Measurements from ENCODE around the gene RHCG. TPM values are rescaled to one million over a fixed set of nuclear protein-coding genes. Genes with fewer than 3 reads are reported as not detected.

RHCG gene
- total RNA-seq, 1 experiment from 2014 or later, result 3.0 TPM

- Histone ChIP-seq H3K27me3 (ENCODE audit: control insufficient read depth, insufficient read depth, low read length) (no peaks in the 10 kb centered on the region), H3K4me1 (ENCODE audit: control insufficient read depth, insufficient read depth, low read length) (peaks cover 8% of the 10 kb centered on the region; the same call in 1 of the 2 replicates), H3K4me3 (ENCODE audit: low read depth in 2 of 2, low read length in 2 of 2) (no peak overlapping the region), H3K27ac (ENCODE audit: low read length) (no peak overlapping the region), H3K9me3 (ENCODE audit: control insufficient read depth, insufficient read depth, low read depth, low read length) (no peaks in the 10 kb centered on the region), H3K36me3 (ENCODE audit: control insufficient read depth, insufficient read depth, low read length) (no peaks in the 10 kb centered on the region)
- no peak for DNase-seq (ENCODE audit: low read depth, low spot score)
- in situ Hi-C loops (cut with HindIII; ENCODE audit: low pct_unique_long_range_greater_than_20kb, low sequenced_read_pairs) (no loop called here), intact Hi-C loops (cut with micrococcal nuclease; ENCODE audit: unreplicated experiment) (no loop called here)
- ATAC-seq, result no peak
- TF ChIP-seq POLR2AphosphoS5 (IDR thresholded peaks at IDR 0.05; ENCODE audit: low read depth, low read length) (no peak), TCF7L2 (IDR thresholded peaks at IDR 0.05; ENCODE audit: low read depth, low read length) (no peak), CTCF (IDR thresholded peaks at IDR 0.05) (no peak), REST (IDR thresholded peaks at IDR 0.05; ENCODE audit: insufficient read depth in 1 of 2, low read depth in 2 of 2, low read length in 1 of 2) (no peak), SIN3A (IDR thresholded peaks at IDR 0.05; ENCODE audit: borderline replicate concordance, insufficient read depth, low read depth, low read length) (no peak)
- POLR2A ChIA-PET, result no interaction called here
- CTCF ChIA-PET, result interaction anchor here (0.6 kb wide), 1 partner anchor 370 kb away, joined by 5 read pairs; no protein-coding TSS in a partner anchor
- no TSS peak for BruUV-seq (replicated peaks)
Measured at GRCh38 chr15:89428246-89428645, 68.1 kb downstream of the RHCG start.

GRCh38 chr15:89426500-89426899, 69.9 kb downstream of the RHCG start:
- no peak overlapping the region for H3K27ac ChIP-seq (ENCODE audit: low read length)
- no peaks in the 10 kb centered on the region for H3K27me3 ChIP-seq (ENCODE audit: control insufficient read depth, insufficient read depth, low read length)
- H3K4me3 ChIP-seq (ENCODE audit: low read depth in 2 of 2, low read length in 2 of 2), result no peak overlapping the region
- in situ Hi-C loops (cut with HindIII; ENCODE audit: low pct_unique_long_range_greater_than_20kb, low sequenced_read_pairs) (no loop called here), intact Hi-C loops (cut with micrococcal nuclease; ENCODE audit: unreplicated experiment) (no loop called here)
- H3K36me3 ChIP-seq (ENCODE audit: control insufficient read depth, insufficient read depth, low read length), result no peaks in the 10 kb centered on the region
- no TSS peak for BruUV-seq (replicated peaks)
- no peak for DNase-seq (ENCODE audit: low read depth, low spot score)
- ChIA-PET CTCF (no interaction called here), POLR2A (no interaction called here)
- TF ChIP-seq TCF7L2 (IDR thresholded peaks at IDR 0.05; ENCODE audit: low read depth, low read length) (no peak), POLR2AphosphoS5 (IDR thresholded peaks at IDR 0.05; ENCODE audit: low read depth, low read length) (no peak), SIN3A (IDR thresholded peaks at IDR 0.05; ENCODE audit: borderline replicate concordance, insufficient read depth, low read depth, low read length) (no peak), REST (IDR thresholded peaks at IDR 0.05; ENCODE audit: insufficient read depth in 1 of 2, low read depth in 2 of 2, low read length in 1 of 2) (no peak), CTCF (IDR thresholded peaks at IDR 0.05) (no peak)
- H3K9me3 ChIP-seq (ENCODE audit: control insufficient read depth, insufficient read depth, low read depth, low read length), result no peaks in the 10 kb centered on the region
- no peak for ATAC-seq
- peaks cover 8% of the 10 kb centered on the region; the same call in 1 of the 2 replicates for H3K4me1 ChIP-seq (ENCODE audit: control insufficient read depth, insufficient read depth, low read length)
